Myocyte (in vitro differentiated cells): ENCODE measurements around the gene RSRP1. TPM values are rescaled to one million over a fixed set of nuclear protein-coding genes. Genes with fewer than 3 reads are reported as not detected.

Experiments
- DNase-seq: peaks from one replicate; pipeline ENCODE4 v3.0.0-alpha.2; 2012; ENCODE audit warnings: low read depth
- total RNA-seq: library from RNA; depleted of rRNA; stranded (reverse); fragments of >200 nt; gene quantifications from 2 replicates; pipeline ENCODE4 v1.2.3, GENCODE V29; 2014

Gene RSRP1
- total RNA-seq, 1 donor from 2014 or later = 83.7 TPM

GRCh38 chr1:25194572-25195020 lies 52.7 kb downstream of the RSRP1 start:
- no peak for DNase-seq

GRCh38 chr1:25194054-25194453 lies 53.2 kb downstream of the RSRP1 start:
- no peak for DNase-seq

GRCh38 chr1:25193229-25193628 lies 54.0 kb downstream of the RSRP1 start:
- no peak for DNase-seq

Other genes starting within 250 kb of the RSRP1 start
- 38.5 and 56.1 TPM in 2 replicates for gene SYF2, start 15.0 kb downstream of the RSRP1 start, total RNA-seq
- not detected in 2 replicates for gene RHD, start 25.1 kb upstream of the RSRP1 start, total RNA-seq
- gene TMEM50A, start 90.9 kb upstream of the RSRP1 start, total RNA-seq = 117 and 160 TPM in 2 replicates
- 2.1 and 2.2 TPM in 2 replicates for gene RHCE, start 173.4 kb upstream of the RSRP1 start, total RNA-seq
- 27.7 and 31.1 TPM in 2 replicates for gene MACO1, start 183.4 kb upstream of the RSRP1 start, total RNA-seq